ENCODE measurements around the gene BCR. TPM values are rescaled to one million over a fixed set of nuclear protein-coding genes. Genes with fewer than 3 reads are reported as not detected.

The BCR gene
- total RNA-seq, 1 experiment from 2014 or later, result 32.4 TPM

DNA sequence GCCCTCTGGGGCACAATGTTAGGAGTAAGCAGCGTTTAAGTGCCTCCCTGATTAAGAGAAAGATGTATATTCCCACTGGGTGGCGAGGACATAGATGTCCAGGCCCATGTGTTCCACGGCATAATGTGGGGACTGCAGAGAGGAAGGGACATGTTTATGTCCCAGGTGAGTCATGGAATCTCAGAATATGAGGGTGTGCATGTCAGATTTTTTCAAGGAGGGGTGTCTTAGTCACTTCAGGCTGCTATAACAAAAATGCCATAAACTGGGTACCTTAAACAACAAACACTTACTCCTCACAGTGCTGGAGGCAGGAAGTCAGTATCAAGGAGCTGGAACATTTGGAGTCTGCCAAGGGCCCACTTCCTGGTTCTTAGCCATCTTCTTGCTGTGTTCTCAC, 55.1 kb downstream of the BCR start:
- no peak for DNase-seq (ENCODE audit: low spot score)
- in situ Hi-C loops (cut with HindIII; ENCODE audit: low sequenced_read_pairs), result no loop called here

DNA sequence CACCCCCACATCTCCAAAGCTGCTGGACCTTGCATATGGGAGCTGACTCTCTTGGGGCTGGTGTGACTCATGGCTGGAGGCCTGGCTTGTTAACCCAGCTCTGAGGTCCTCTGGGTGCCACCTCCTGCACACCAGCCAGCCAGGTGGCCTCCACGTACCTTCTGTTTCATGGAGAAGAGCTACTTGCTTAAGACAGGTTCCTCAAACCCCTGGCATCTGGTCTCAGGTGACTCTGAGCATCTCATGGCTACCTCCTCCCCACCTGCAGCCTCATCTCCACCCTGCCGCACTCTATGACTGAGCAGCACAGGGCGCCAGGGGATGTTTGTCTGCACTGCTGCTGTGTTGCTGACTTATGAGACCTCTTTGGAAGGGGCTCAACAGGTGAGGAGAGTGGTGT, 55.7 kb downstream of the BCR start:
- in situ Hi-C loops (cut with HindIII; ENCODE audit: low sequenced_read_pairs), result no loop called here
- DNase-seq (ENCODE audit: low spot score), result no peak

GRCh38 chr22:23236440-23237184, 56.3 kb downstream of the BCR start:
- peak; percentile 89 for DNase-seq (ENCODE audit: low spot score)
- in situ Hi-C loops (cut with HindIII; ENCODE audit: low sequenced_read_pairs), result no loop called here

DNA sequence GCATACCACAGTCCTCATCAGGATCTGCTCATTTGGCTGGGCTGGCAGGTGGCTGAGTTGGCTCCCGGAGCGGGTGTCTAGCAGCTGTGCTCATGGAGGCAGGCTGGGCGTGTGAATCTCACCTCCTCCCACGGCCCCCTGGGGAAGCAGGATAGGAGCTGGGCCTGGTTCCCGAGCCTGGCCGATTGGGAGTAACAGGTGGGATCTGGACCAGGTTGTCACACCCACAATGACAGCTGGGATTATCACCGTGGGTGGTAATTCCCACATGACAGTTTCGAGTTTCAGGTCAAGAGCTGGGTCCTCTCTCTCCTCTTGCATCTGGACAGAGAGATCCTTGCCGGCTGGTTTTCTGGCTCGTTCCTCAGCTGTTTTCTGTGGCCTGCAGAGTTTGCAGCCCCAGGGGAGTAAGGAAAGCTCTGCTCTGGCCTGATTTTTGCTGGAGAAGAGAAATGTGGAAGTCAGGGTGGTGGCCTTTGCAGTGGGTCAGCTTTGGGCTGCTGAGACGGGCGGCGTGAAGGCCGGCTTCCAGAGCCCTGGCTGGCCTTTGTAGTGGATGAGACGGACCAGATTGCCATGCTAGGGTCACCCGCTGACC, 57.0 kb downstream of the BCR start:
- no peak for DNase-seq (ENCODE audit: low spot score)
- in situ Hi-C loops (cut with HindIII; ENCODE audit: low sequenced_read_pairs), result no loop called here

DNA sequence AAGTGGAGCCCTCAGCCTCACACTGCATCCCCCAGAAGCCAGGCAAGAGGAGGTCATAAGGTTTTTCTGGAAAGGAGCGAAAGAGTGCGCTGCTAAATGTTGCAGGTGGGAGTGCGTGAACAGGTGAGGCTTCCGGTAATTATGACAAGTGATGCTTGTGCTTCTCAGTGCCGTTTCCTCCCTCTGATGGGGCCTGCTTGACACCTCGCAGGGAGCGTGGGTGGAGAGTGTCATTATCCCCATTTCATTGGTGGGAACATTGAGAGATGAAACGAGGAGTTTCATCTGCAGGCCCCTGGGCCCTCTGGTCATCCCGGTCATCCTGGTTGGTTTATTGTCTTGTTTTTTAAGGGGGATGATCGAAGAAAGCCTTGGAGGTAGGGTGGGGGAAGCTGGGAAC, 57.5 kb downstream of the BCR start:
- no peak for DNase-seq (ENCODE audit: low spot score)
- in situ Hi-C loops (cut with HindIII; ENCODE audit: low sequenced_read_pairs), result no loop called here

DNA sequence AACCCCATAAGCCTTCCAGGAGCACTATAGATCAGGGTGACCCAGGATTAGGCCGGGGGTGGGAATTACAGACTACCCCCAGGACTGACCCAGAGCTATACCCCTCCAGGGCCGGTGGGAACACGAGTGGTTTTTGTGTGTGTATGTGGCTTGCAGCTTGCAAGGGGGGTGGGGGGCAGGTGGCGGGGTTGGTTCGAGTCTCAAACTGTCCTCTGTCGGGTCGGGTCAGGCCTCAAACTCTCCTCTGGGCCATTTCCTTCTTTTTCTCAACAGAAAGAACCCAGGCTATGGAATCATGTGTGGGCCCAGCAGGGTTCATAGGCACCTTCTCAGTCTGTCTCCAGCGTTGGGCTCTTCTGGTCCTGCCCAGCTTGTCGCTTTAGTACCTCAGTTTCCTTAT, 58.4 kb downstream of the BCR start:
- no peak for DNase-seq (ENCODE audit: low spot score)
- in situ Hi-C loops (cut with HindIII; ENCODE audit: low sequenced_read_pairs), result no loop called here

DNA sequence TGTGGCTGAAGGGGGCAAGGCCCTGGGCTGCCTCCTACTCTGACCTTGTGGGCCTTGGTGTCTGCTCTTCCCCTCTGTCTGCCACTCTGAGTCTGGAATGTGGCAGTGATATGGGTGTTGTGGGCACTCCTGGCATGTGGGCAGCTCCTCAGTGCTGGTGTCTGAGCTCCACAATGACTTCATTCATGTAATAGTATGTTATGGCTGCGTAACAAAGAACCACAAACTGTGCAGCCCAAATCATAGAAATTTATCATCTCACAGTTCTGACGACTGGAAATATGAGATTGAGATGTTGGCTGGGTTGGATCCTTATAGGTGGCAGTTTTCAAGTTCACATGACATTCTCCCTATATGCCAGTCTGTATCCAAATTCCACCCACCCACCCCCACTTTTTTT, 59.1 kb downstream of the BCR start:
- in situ Hi-C loops (cut with HindIII; ENCODE audit: low sequenced_read_pairs), result no loop called here
- no peak for DNase-seq (ENCODE audit: low spot score)

- no peak for DNase-seq (ENCODE audit: low spot score)
- in situ Hi-C loops (cut with HindIII; ENCODE audit: low sequenced_read_pairs), result no loop called here
These were observed 60.5 kb downstream of the BCR start for GRCh38 chr22:23240639-23241389.

GRCh38 chr22:23241562-23242472, 61.5 kb downstream of the BCR start:
- in situ Hi-C loops (cut with HindIII; ENCODE audit: low sequenced_read_pairs), result no loop called here
- DNase-seq (ENCODE audit: low spot score), result no peak

DNA sequence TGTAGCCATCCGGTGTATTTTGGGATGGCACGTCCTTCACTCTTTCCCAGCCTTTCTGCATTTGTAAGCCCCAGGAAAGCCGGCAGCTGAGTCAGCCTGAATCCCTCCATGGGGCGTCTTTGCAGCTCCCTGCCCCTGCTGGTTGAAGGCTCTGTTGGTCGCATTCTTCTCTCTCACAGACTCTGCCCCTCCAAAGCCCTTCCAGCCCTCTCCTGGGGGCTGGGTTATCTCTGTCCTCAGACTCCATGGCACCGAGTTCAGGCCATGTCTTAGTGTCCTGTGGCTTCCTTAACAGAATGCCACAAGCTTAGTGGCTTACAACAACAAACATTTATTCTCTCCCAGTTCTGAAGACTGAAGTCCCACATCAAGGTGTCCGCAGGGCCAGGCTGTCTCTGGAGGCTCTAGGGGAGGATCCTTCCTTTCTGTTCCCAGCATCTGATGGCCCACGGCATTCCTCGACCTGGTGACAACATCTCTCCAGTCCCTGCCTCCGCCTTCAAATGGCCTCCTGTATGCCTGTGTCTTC, 62.2 kb downstream of the BCR start:
- in situ Hi-C loops (cut with HindIII; ENCODE audit: low sequenced_read_pairs), result no loop called here
- DNase-seq (ENCODE audit: low spot score), result no peak

DNA sequence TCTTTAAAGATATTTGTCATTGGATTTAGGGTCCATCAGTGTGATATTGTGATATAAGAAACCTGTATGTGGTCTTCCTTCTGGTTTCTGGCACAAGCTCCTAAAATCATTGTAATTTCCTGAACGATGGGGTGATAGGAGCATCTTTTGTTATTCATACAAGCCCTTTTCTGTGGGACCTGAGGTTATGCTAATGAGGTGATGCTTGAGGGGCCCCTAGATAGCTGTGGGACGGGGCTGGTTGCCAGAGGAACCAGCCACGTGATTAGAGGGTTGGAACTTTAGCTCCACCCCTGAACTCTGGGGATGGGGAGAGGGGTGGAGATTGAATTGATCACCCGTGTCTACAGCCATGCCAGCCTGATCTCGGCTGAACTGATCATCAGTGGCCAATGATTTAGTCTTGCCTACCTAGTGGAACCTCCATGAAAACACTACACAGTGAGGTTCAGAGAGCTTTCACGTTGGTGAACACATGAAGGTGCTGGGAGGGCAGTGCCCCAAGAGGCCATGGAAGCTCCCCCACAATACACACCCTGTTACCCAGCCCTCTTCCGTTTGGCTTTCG, 62.8 kb downstream of the BCR start:
- DNase-seq (ENCODE audit: low spot score), result no peak
- in situ Hi-C loops (cut with HindIII; ENCODE audit: low sequenced_read_pairs), result no loop called here

GRCh38 chr22:23243859-23244689, 63.8 kb downstream of the BCR start:
- in situ Hi-C loops (cut with HindIII; ENCODE audit: low sequenced_read_pairs), result no loop called here

GRCh38 chr22:23244690-23245044, 64.4 kb downstream of the BCR start:
- in situ Hi-C loops (cut with HindIII; ENCODE audit: low sequenced_read_pairs), result no loop called here
- DNase-seq (ENCODE audit: low spot score), result no peak

More at GRCh38 chr22:23243859-23244689, 63.8 kb downstream of the BCR start:
- no peak for DNase-seq (ENCODE audit: low spot score)

- in situ Hi-C loops (cut with HindIII; ENCODE audit: low sequenced_read_pairs), result no loop called here
- no peak for DNase-seq (ENCODE audit: low spot score)
These were observed 64.9 kb downstream of the BCR start for GRCh38 chr22:23245045-23245798.

DNA sequence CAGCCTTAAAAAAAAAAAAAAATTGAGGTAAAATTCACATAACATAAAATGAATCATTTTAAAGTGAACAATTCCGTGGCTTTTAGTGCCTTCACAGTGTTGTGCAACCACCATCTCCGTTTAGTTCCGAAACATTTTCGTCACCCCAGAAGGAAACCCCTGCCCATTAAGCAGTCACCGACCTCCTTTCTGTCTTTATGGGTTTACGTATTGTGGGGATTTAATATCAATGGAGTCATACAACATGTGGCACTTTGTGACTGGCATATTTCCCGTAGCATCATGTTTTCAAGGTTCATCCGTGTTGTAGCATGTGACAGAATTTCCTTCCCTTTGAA, 65.5 kb downstream of the BCR start:
- in situ Hi-C loops (cut with HindIII; ENCODE audit: low sequenced_read_pairs), result no loop called here
- DNase-seq (ENCODE audit: low spot score), result no peak

DNA sequence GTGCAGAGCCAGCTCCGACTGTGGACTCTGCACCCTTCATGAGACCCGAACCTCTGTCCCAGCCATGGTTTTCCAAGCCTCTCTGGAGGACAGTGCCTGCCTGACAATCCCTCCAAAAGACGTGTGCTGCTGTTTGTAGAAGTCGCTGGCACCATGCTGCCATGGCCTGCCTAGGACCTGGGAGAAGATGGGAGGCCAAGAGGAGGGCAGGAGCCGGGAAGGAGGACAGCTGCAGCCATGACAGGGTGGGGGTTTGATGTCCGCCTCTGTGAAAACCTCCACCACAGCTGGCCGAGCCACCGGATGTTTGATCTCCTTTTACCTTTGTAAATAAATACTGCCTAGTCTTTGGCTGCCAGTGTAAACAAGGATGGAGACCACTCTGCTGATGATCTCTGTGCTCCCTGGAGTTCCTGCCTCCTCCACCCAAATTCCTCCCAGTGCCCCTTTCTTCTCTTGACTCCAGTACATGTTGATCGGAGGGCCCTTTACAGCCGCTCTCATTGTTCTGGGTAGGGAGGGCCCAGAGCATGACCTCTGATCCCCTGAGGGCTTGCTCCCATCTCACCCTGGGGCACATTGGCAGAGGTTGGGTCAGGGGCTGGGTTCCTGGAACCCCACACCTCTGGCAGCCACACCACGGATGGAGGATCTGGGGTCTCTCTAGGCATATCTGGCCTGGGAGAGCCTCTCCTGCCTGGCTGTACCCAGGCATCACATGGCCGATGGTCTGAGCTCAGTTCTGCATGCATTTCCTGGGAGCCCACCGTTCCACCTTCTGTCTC, 66.9 kb downstream of the BCR start:
- DNase-seq (ENCODE audit: low spot score), result no peak

DNA sequence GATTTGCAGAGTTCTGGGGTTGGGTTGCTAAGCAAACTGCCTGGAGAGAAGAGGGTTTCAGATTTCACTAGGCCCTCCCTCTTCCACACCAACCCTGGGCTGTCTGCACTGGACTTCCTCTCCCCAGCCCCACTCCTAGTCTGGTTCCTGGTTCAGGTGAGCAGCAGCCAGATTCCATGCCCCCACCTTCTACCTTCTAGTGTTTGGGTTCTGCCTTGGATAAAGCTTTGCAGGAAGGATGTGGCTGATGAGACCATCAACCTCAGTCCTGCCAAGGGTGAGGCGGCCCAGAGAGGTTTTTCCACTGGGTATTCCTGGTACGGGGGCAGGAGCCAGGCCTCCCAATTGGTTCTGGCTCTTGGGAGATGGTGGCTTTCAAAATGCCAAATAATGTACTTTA, 68.3 kb downstream of the BCR start:
- in situ Hi-C loops (cut with HindIII; ENCODE audit: low sequenced_read_pairs), result no loop called here
- no peak for DNase-seq (ENCODE audit: low spot score)

More for the DNA sequence above, 66.9 kb downstream of the BCR start:
- in situ Hi-C loops (cut with HindIII; ENCODE audit: low sequenced_read_pairs), result no loop called here

All from G401 (cell line).